Neuron (in vitro differentiated cells): ENCODE results near the gene RASL11B.

Source experiments
- H2AFZ ChIP-seq: one replicate; pipeline ENCODE4 v1.6.1; 2013; ENCODE audit warnings: low read depth, mild to moderate bottlenecking, inconsistent platforms, low read length, moderate library complexity
- H3K27me3 ChIP-seq: one replicate; pipeline ENCODE4 v1.6.1; 2013; ENCODE audit warnings: low read length; ENCODE audit not compliant: insufficient read depth
- H3K36me3 ChIP-seq: one replicate; pipeline ENCODE4 v1.6.1; 2013; ENCODE audit warnings: low read length; ENCODE audit not compliant: insufficient read depth
- H3K4me1 ChIP-seq: one replicate; pipeline ENCODE4 v1.6.1; 2013; ENCODE audit warnings: low read length; ENCODE audit not compliant: insufficient read depth
- H3K4me3 ChIP-seq: 2 replicates; pipeline ENCODE4 v1.5.1; 2013; ENCODE audit warnings: mild to moderate bottlenecking, low read length, moderate library complexity
- H3K9me3 ChIP-seq: one replicate; pipeline ENCODE4 v1.6.1; 2013; ENCODE audit warnings: low read length

RASL11B gene

GRCh38 chr4:52915730-52916300, 53.7 kb downstream of the RASL11B start:
- no peaks in the 10 kb centered on the region for H3K9me3 ChIP-seq
- no peaks in the 10 kb centered on the region for H3K36me3 ChIP-seq
- peaks cover 8% of the 10 kb centered on the region for H3K4me1 ChIP-seq
- no peak overlapping the region for H2AFZ ChIP-seq
- H3K27me3 ChIP-seq = no peaks in the 10 kb centered on the region
- H3K4me3 ChIP-seq = no peak overlapping the region
